ENCODE results near the gene NHSL2.

- TF ChIP-seq CTCF (IDR thresholded peaks at IDR 0.05; ENCODE audit: insufficient read depth, low read depth, low read length) (no peak), EZH2 (IDR thresholded peaks at IDR 0.05; ENCODE audit: insufficient read depth, low read length) (no peak)
Measured at GRCh38 chrX:71910986-71911730, 513 bp downstream of the NHSL2 start.
